HG02840 (cell line): Measurements from ENCODE around the gene CLPX.
"Not testable (repeated sequence)": the region's sequence is repeated elsewhere in the genome, so short reads cannot be mapped to it uniquely, and the experiment has no call there.

Experiments
- ATAC-seq: cut with Tn5 transposase; IDR thresholded peaks from one replicate; pipeline ENCODE4 v1.9.1; 2021; ENCODE audit warnings: mild to moderate bottlenecking, moderate library complexity, moderate number of reproducible peaks; ENCODE audit not compliant: unreplicated experiment, low FRiP score

CLPX gene

DNA sequence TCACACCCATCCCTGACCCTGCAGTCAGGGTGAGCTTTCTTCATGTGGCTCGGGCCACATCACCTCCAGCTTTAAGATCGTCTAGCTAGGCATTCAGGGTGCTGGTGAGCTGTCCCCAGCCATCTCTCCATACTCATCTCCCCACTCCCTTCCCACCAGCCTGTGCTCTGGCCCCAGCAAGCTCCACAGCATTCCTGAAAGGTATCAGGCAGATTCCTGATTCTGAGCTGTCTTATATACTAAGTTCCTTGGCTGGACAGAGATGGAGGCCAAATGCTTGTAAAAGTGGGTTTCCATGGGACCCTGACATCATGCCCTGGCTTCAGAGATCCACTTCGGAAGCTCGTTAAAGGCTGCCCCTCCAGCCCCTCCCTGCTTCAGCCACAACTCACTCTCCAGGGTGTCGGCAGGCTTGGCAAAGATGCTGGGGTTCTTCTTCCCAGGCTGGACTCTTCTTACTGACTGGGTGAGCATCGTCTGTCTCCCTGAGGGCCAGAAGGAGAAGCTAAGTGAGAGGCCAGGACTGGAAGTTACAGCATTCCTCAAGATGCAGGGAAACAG, 22.2 kb upstream of the CLPX start:
- ATAC-seq: no peak

DNA sequence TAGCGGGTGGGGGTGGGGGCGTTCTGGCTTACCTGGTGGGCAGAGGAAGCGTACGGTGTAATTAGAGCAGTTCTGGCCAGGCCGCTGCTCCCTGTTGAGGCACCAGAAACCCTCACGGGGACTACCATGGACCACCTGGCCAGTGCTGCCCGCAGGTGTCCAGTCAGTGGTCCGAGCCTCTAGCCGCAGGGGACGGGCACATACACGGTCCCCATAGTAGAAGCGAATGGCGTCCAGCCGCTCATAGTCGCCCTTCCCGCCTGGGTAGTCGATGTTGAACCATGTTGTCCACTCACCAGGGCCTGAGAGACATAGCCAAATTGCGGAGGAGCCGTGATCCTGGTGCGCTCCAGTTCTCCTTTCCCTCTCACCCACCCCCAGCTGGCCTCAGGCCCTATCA, 21.6 kb upstream of the CLPX start:
- ATAC-seq: no peak

DNA sequence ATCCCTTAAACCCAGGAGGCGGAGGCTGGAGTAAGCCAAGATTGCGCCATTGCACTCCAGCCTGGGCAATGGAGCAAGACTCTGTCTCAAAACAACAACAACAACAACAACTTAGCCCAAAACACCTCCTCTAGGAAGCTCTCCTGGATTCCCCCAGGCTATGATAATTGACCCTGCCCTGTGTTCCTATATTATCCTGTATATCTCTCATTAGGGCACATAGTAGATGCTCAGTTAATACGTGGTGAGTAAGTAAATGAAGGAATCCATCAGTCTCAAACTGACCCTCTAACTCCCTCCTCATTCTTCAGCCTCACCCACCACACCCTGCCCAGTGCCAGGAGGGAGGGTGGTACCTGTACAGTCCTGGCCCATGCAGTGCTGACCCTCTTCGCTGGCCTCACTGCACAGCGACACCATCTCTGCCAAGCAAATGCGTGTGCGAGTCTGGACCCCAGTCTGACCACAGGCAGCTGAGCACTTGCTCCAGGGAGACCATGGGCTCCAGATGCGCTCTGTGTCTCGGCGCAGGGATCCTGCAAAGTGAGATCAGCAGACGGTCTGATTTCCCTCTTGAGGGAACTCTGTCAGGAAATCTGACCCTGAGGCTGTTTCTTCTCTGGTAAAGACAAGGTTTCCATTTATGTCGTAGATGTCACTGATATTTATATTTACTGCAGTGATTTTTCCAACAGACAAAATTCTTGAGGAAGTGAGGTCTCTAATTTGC, 20.0 kb upstream of the CLPX start:
- ATAC-seq: no peak

DNA sequence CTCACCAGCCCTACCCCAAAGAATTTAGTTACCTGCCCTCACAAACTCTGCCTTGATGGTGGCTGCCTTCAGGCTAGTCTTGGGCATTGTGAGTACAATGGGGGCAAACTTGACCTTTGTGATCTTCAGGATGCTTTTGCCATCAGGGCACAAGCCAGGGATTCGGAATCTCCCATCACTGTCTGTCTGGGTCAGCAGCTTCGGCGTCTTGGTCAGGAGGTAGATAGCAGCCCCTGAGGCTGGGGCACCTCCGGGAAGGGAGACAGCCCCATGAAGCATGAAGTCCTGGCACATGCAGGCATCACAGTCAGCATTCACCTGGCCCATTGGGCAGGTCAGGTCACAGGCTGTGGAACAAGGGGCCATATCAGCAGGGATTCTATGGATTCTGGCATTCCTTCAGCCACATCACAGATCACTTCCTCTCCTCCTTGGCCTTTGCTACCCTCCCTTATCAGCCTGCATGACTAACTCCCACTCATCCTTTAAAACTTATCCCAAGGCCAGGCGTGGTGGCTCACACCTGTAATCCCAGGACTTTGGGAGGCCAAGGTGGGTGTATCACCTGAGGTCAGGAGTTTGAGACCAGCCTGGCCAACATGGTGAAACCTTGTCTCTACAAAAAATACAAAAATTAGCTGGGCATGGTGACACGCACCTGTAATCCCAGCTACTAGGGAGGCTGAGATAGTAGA, 19.2 kb upstream of the CLPX start:
- no peak for ATAC-seq

DNA sequence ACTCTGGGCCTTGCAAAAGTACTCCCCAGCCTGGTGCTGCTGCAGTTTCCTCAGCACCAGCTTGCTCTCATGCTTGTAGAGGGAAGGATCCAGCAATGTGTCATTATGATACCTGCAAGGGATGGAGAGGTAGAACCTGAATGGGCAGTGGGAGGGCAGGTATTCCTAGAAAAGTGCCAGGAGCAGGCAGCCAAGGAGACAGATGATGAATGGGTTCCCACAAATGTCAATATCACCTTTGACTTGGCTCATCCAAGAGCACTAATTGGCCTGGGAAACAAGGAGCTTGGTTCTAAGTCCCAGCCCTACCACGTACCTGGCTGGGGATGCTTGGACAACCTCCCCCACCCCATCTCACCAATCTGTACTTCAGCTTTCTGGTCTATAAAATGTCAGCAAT, 16.8 kb upstream of the CLPX start:
- no peak for ATAC-seq

DNA sequence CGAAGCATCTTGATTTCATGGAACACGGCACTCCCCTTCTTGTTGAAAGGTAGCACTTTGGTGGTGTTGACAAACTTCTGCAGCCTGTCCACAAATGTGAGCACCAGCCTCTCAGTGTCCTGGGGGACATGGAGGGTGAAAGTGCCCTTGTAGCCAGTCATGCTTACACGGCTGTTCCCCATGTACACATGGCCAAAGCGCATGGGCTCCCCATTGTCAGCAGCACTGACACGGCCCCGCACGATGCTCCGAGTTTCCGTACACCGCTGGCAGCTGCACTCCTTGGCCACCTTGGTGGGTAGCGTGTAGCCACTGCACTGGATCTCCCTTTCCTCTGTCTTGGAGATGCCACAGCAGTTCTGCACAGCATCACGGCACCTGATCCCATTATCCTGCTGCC, 13.4 kb upstream of the CLPX start:
- ATAC-seq: no peak

DNA sequence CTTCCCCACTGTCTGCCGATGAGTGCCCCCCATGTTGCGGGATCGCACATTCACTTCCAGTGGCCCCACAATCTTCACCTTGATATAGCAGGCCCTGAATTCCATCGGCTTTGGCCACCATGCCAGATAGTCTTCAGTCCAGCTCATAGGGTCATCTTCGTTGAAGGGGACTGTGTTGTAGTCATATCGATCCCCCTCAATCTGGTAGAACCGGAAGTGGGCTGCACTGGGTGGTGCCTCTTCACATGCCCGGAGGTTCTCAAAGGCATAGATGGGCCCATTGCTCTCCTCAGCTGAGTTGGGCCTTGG, 12.1 kb upstream of the CLPX start:
- no peak for ATAC-seq

DNA sequence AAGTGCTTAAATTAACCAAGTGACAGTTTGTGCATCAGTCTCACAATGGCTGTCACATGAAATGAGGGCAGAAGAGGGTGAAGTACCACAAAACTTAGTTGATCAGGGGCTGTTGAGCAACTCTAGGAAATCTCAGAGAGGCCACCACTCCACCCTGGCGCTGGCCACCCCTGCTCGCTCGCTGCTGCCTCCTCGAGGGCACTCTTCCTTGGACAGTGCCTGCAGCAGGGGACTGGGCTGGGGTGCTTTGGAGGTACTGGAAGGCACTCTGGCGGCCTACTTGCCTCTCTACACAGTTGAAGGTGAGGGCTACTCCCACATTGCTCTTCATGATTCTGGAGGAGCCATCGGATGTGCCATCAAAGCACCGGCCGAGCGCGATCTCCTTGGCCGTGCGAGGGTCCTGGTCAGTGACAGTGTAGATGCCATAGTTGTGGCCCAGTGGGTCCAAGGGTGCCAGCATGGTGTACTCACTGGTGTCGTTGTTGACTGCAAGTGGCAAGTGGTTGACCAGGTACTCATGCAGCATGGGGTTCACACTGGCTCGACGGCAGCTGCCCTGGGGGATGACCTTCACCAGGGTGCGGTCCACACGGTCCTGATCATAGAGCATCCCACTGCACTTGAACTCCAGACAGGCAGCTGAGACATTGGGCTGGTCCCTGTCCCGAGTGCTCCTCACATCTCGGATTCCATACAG, 11.6 kb upstream of the CLPX start:
- ATAC-seq: no peak

DNA sequence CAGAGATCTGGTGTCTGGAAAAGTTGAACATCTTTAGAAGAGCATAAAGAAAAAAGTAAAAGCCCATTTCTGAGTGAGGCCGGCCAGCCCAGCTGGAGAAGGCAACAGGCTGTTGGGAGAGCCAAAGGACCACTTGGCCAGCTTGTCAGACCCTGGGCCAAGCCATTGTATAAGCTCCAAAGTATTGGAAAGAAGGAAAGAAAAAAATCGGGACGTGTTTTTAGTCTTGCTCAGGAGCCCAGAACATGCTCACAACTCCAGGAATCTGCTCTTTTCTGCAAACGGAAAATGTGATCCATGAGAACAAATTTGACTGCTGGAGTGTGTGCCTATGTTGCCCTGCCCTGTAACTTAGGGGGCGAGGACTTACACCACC, 10.4 kb upstream of the CLPX start:
- no peak for ATAC-seq

DNA sequence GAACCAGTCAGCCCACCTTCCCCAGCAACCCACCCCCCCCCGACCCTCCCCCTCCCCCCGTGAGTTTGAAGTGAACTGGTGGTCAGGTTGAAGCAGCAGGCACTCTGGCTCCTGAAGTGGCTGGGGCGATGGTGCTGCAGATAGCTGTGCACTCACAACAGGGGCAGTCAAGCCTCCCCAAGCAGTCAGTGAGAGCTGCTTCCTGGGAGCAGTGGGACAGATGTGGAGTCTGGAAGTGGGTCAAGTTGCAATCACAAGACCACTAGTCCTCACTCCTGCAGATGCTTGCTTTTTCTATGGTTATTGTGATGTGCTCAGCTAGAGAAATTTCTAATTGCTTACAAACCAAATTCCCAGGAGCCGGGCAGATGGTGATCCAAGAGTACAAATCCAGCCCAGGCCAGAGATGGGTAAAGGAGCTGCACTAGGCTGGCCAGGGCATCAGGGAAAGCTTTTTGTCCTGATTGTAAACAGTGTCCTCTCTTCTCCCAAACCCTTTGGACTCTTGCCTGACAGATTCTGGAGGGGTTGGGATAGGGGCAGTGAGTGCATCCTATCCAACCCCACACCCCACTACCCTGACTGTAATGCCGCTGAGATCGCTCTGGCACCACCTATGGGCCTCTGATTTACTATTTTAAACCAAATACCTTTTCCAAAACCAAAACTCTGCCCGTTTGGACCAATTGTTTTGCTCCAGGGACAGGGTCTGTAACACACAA, 9.8 kb upstream of the CLPX start:
- no peak for ATAC-seq

DNA sequence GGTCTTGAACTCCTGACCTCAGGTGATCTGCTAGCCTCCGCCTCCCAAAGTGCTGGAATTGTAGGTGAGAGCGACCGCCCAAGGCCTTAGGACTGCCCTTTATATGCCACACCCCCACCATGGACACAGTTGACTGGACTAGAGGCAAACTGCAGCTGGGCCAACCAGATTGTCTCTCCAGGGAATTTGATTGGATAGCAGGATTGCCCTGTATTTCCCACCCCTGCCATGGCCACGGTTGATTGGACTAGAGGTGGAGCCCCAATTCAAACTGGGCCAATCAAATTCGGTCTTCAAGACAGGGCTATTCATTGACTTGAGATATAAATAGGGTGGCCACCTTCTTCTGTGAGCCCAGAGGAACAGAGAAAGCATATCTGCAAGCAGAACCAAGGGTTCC, 6.9 kb upstream of the CLPX start:
- no peak for ATAC-seq

DNA sequence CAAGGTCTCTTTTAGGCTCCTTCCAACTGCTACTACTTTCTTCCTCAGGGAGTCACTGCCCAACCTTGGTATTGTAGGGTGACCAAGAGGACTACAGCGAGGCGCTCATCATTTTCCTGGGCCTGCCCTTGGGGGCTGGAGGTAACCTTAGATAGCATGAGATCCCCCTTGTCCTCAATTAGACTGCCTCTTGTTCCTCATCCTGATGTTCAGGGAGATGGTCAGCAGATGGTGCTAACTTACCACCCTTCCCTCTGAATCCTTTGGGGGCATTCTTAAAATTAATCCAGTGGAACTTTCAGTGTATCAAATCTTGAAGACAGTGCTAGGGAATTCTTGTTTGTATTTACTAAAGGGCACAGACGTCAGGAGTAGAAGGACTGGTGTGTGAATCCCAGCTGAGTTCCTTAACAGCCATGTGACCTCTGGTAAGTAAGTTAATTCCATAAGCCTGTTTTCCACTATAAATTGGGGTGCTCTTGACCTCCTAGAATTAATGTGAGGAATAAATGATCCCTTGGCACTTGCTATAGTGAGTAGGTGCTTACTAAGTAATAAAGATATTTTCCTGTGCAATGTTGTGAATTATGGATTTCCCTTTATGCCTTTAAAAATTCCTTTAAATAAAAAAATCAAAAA, 4.1 kb upstream of the CLPX start:
- ATAC-seq: no peak

DNA sequence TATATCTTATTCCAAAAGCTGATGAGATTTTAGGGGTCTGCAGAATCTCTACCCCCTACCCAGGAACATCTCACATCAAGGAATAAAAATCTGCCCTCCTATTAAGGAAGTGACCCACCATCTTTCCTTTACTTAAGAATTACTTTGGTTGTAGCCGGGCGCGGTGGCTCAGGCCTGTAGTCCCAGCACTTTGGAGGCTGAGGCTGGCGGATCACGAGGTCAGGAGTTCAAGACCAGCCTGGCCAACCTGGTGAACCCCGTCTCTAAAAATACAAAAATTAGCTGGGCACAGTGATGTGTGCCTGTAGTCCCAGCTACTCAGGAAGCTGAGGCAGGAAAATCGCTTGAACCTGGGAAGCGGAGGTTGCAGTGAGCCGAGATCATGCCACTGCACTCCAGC, 3.3 kb upstream of the CLPX start:
- ATAC-seq: not testable (repeated sequence)

DNA sequence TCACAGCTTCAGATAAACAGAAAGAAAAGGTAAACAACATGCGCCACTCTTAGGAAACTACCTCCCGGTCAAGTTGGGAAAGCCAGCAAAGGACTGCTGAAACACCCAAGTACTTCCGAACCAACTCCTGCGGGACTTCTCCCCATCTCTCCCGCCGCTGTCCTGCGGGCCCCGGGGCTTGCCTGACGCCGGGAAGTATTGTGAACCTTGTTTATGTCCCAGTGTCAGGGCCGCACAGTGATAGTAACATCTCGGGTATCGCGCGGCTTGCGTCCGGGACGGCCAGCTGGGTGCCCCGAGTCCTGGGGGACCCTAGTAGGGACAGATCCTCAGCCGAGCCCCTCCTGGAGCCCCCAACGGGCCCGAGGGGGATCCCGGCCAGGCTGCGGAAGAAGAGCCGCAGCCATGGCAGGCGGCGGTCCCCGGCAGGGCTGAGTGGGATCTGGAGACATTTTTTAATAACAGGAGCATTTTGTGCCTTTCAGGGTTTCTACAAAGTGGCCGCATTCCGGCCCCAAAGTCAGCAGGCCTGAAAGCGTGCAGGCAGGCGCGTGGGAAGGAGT, 756 bp downstream of the CLPX start:
- peak; percentile 17 for ATAC-seq

DNA sequence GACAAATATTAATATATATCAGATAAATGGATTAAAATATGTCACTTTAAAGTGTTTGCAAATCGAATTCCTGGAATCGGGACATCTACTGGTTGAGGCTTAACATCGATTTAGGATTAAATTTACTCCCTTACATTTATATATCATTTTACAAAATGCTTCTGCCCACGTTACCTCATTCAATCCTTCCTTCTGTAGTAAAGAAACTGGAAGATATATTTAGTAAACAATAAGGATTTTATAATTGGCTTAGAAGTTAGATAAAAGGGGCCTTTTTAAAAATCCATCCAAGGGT, 1.3 kb downstream of the CLPX start:
- ATAC-seq: no peak

DNA sequence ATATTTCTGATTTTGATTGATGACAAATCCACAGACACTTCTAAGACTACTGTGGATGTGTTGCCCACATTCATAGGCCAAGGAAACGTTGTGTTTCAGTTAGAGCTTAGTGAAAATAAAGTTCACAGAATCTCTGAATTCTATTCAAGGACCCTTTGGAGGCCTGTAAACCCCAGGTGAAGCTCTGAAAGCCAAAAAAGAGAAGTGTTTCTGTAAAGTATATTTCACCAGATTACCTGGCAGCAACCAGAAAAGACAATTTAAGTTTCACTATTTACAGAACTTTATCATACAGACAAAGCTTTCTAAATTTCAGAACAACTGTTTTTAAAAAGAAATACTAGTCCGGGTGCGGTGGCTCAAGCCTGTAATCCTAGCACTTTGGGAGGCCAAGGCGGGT, 2.6 kb downstream of the CLPX start:
- ATAC-seq: no peak

DNA sequence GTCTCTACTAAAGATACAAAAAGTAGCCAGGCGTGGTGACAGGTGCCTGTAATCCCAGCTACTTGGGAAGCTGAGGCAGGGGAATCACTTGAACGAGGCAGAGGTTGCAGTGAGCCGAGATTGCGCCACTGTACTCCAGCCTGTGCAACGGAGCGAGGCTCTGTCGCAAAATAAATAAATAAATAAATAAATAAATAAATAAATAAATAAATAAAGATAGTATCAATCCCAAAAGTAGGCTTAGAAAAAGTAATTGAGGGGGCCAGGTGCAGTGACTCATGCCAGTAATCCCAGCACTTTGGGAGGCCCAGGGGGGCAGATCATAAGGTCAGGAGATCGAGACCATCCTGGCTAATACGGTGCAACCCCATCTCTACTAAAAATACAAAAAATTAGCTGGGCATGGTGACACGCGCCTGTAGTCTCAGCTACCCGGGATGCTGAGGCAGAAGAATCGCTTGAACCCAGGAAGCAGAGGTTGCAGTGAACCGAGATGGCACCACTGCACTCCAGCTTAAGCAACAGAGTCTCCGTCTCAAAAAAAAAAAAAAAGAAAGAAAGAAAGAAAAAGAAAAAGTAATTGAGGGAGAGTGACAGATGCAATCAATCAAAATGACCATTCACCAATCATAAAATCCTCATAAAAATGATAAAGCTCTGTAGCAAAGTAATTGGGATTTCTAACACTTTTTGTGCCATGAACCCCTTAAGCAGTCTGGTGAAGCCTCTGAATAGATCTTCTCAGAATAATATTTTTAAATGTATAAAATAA, 3.4 kb downstream of the CLPX start:
- not testable (repeated sequence) for ATAC-seq

DNA sequence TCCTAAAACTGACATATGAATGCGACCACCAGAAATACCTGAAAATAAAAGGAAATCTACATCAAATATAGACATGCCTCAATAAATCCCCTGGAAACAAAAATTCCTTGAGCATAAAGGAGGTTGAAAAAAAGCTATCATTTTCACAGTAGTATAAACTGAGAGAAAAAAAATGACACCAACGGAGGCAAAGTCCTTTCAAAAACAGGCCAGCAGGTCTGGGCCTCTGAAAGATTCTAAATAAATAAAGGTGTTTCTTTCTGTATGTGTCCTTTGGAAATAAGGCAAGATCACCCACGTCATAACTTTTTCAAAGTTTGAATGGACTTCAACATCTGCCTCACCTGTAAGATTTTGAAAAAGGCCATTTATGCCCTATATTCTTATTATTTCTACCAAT, 5.0 kb downstream of the CLPX start:
- no peak for ATAC-seq

DNA sequence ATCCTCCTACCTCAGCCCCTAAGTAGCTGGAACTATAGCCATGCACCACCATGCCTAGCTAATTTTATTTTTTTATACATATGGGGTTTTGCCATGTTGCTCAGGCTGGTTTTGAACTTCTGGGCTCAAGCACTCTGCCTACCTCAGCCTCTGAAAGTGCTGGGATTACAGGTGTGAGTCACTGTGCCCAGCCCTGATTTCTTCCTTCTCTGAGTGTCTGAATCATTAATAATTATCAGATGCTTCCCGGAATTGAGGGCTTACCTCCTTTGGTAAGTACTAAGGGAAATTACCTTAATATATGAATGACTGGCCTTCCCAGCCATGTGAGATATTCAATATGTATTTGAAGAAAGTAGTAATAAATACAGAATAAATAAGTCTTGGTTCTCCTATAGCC, 7.2 kb downstream of the CLPX start:
- ATAC-seq: no peak

DNA sequence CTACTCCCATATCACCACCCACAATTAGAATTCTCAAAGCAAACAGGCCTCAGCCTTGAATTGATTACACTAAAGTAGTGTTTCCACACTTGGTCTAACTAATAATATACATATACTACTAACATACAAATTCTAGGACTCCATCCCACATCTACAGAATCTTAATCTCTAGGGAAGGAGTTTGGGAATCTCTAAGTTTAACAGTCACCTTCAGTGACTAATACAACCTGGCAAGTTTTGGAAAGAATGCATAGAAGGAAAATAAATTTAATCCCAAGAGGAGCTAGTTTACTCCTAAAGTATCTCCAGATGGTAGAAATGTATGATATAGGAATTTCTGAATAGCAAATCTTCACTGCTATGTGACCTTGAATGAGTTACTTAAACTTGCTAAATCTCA, 9.1 kb downstream of the CLPX start:
- no peak for ATAC-seq
